HT-29 (cell line): ENCODE data around the gene OR2AE1. TPM values are rescaled to one million over a fixed set of nuclear protein-coding genes. Genes with fewer than 3 reads are reported as not detected.
"Not testable (repeated sequence)": the region's sequence is repeated elsewhere in the genome, so short reads cannot be mapped to it uniquely, and the experiment has no call there.

ENCODE experiments used
- DNase-seq: peaks from one replicate; pipeline ENCODE4 v3.0.0-alpha.2; 2015; ENCODE audit warnings: low spot score
- total RNA-seq: library from RNA; depleted of rRNA; stranded (reverse); fragments of >200 nt; shearing (Covaris generic); gene quantifications from 2 replicates; pipeline ENCODE4 v1.2.3, GENCODE V29; 2014; rRNA removed

Gene OR2AE1
- 0.55 TPM in 1 of 2 replicates, not detected in the other for total RNA-seq

GRCh38 chr7:99876933-99877332 is at the start of gene OR2AE1:
OR2AE1 (minus strand) TSS chr7:99877033; CDS start chr7:99877033, 0 bp downstream.
- DNase-seq: no peak

- no peak for DNase-seq
These were observed 49.5 kb upstream of the OR2AE1 start for GRCh38 chr7:99926321-99926720.

GRCh38 chr7:99923200-99923599 is 46.4 kb upstream of the OR2AE1 start:
- no peak for DNase-seq

- no peak for DNase-seq
These were observed 43.3 kb upstream of the OR2AE1 start for GRCh38 chr7:99920149-99920548.

GRCh38 chr7:99919814-99920112 is 42.9 kb upstream of the OR2AE1 start:
- no peak for DNase-seq

GRCh38 chr7:99918959-99919813 is 42.4 kb upstream of the OR2AE1 start, which contains the start of gene TRIM4:
TRIM4 (minus strand) TSS chr7:99919530; CDS start chr7:99919401, 129 bp downstream.
- DNase-seq: peak; percentile 95

GRCh38 chr7:99910976-99911375 is 34.1 kb upstream of the OR2AE1 start:
- DNase-seq: no peak

GRCh38 chr7:99901581-99901980 is 24.7 kb upstream of the OR2AE1 start:
- DNase-seq: no peak

GRCh38 chr7:99899830-99900519 is 23.1 kb upstream of the OR2AE1 start:
- no peak for DNase-seq

- DNase-seq: no peak
These were observed 22.0 kb upstream of the OR2AE1 start for GRCh38 chr7:99898836-99899235.

- no peak for DNase-seq
These were observed 21.2 kb upstream of the OR2AE1 start for GRCh38 chr7:99898023-99898357.

GRCh38 chr7:99897322-99898022 is 20.6 kb upstream of the OR2AE1 start:
- no peak for DNase-seq

GRCh38 chr7:99894738-99895137 is 17.9 kb upstream of the OR2AE1 start:
- DNase-seq: no peak

GRCh38 chr7:99893280-99893679 is 16.4 kb upstream of the OR2AE1 start:
- no peak for DNase-seq

- not testable (repeated sequence) for DNase-seq
These were observed 13.5 kb upstream of the OR2AE1 start for GRCh38 chr7:99890348-99890747.

GRCh38 chr7:99888366-99888765 is 11.5 kb upstream of the OR2AE1 start:
- not testable (repeated sequence) for DNase-seq

GRCh38 chr7:99881370-99881769 is 4.5 kb upstream of the OR2AE1 start:
- no peak for DNase-seq

GRCh38 chr7:99876491-99876890 is 342 bp downstream of the OR2AE1 start:
- DNase-seq: peak; percentile 37

GRCh38 chr7:99868246-99868645 is 8.6 kb downstream of the OR2AE1 start:
- DNase-seq: no peak

- DNase-seq: not testable (repeated sequence)
These were observed 9.4 kb downstream of the OR2AE1 start for GRCh38 chr7:99867477-99867876.

GRCh38 chr7:99863847-99864440 is 12.9 kb downstream of the OR2AE1 start:
- DNase-seq: no peak
